ENCODE results near the gene TUBB6. TPM values are rescaled to one million over a fixed set of nuclear protein-coding genes. Genes with fewer than 3 reads are reported as not detected.

The TUBB6 gene
- total and polyA plus RNA-seq, 4 donors: 57.8 to 157 (median 109) TPM

GRCh38 chr18:12334863-12335262 lies 26.8 kb downstream of the TUBB6 start:
- Histone ChIP-seq H3K9me3 (ENCODE audit: control insufficient read depth in 4 of 4, insufficient read depth in 3 of 4, low read length in 3 of 4) (no peaks in the 10 kb centered on the region), H3K4me1 (ENCODE audit: control insufficient read depth in 5 of 5, insufficient read depth in 5 of 5, low read length in 5 of 5) (no peaks in the 10 kb centered on the region), H3K4me3 (no peak overlapping the region), H3K27me3 (ENCODE audit: control insufficient read depth in 3 of 3, insufficient read depth in 3 of 3, low read length in 2 of 3) (no peaks in the 10 kb centered on the region), H3K9ac (ENCODE audit: insufficient read depth in 1 of 2, low read length in 2 of 2) (no peak overlapping the region), H3K36me3 (ENCODE audit: control insufficient read depth in 4 of 4, insufficient read depth in 4 of 4, low read length in 4 of 4) (peaks cover 12 to 31% (median 24%) of the 10 kb centered on the region in 4 donors), H3K27ac (ENCODE audit: low read depth in 1 of 2, low read length in 1 of 2) (no peak overlapping the region)
- ATAC-seq (ENCODE audit: insufficient read depth, low FRiP score) (no peak), DNase-seq (no peak)
- no peak for TF ChIP-seq CTCF (IDR thresholded peaks at IDR 0.05; ENCODE audit: control extremely low read depth, extremely low read depth)
- WGBS, 2 donors: 60 to 70% methylated on average over 2 of the region's 2 CpGs

GRCh38 chr18:12335503-12335902 lies 27.5 kb downstream of the TUBB6 start:
- no peak overlapping the region for H3K4me3 ChIP-seq
- peaks cover 12 to 31% (median 24%) of the 10 kb centered on the region in 4 donors for H3K36me3 ChIP-seq (ENCODE audit: control insufficient read depth in 4 of 4, insufficient read depth in 4 of 4, low read length in 4 of 4)
- WGBS, 2 donors: 77 to 95% methylated on average over 7 of the region's 7 CpGs

GRCh38 chr18:12336171-12336613 lies 28.2 kb downstream of the TUBB6 start:
- no peaks in the 10 kb centered on the region for H3K9me3 ChIP-seq (ENCODE audit: control insufficient read depth in 4 of 4, insufficient read depth in 3 of 4, low read length in 3 of 4)
- no peak for ATAC-seq (ENCODE audit: insufficient read depth, low FRiP score)
- H3K4me3 ChIP-seq: no peak overlapping the region
- no peak overlapping the region for H3K9ac ChIP-seq (ENCODE audit: insufficient read depth in 1 of 2, low read length in 2 of 2)
- TF ChIP-seq CTCF (IDR thresholded peaks at IDR 0.05; ENCODE audit: control extremely low read depth, extremely low read depth): no peak
- peaks cover 12 to 36% (median 27%) of the 10 kb centered on the region in 4 donors for H3K36me3 ChIP-seq (ENCODE audit: control insufficient read depth in 4 of 4, insufficient read depth in 4 of 4, low read length in 4 of 4)
- 84 to 88% methylated on average over 2 of the region's 2 CpGs for WGBS, 2 donors
- no peaks in the 10 kb centered on the region for H3K4me1 ChIP-seq (ENCODE audit: control insufficient read depth in 5 of 5, insufficient read depth in 5 of 5, low read length in 5 of 5)
- no peaks in the 10 kb centered on the region for H3K27me3 ChIP-seq (ENCODE audit: control insufficient read depth in 3 of 3, insufficient read depth in 3 of 3, low read length in 2 of 3)
- peak in 1 of 3 donors; percentile 4 for DNase-seq
- no peak overlapping the region for H3K27ac ChIP-seq (ENCODE audit: low read depth in 1 of 2, low read length in 1 of 2)

More at GRCh38 chr18:12335503-12335902, 27.5 kb downstream of the TUBB6 start:
- no peaks in the 10 kb centered on the region for H3K4me1 ChIP-seq (ENCODE audit: control insufficient read depth in 5 of 5, insufficient read depth in 5 of 5, low read length in 5 of 5)
- no peaks in the 10 kb centered on the region for H3K9me3 ChIP-seq (ENCODE audit: control insufficient read depth in 4 of 4, insufficient read depth in 3 of 4, low read length in 3 of 4)
- TF ChIP-seq CTCF (IDR thresholded peaks at IDR 0.05; ENCODE audit: control extremely low read depth, extremely low read depth): no peak
- no peaks in the 10 kb centered on the region for H3K27me3 ChIP-seq (ENCODE audit: control insufficient read depth in 3 of 3, insufficient read depth in 3 of 3, low read length in 2 of 3)
- H3K27ac ChIP-seq (ENCODE audit: low read depth in 1 of 2, low read length in 1 of 2): no peak overlapping the region
- ATAC-seq (ENCODE audit: insufficient read depth, low FRiP score) (no peak), DNase-seq (no peak)
- no peak overlapping the region for H3K9ac ChIP-seq (ENCODE audit: insufficient read depth in 1 of 2, low read length in 2 of 2)

- no peaks in the 10 kb centered on the region for H3K27me3 ChIP-seq (ENCODE audit: control insufficient read depth in 3 of 3, insufficient read depth in 3 of 3, low read length in 2 of 3)
- 73 to 75% methylated on average over 6 of the region's 6 CpGs for WGBS, 2 donors
Measured at GRCh38 chr18:12336887-12337286, 28.8 kb downstream of the TUBB6 start.

More at GRCh38 chr18:12336887-12337286, 28.8 kb downstream of the TUBB6 start:
- Histone ChIP-seq H3K27ac (ENCODE audit: low read depth in 1 of 2, low read length in 1 of 2) (peak overlapping the region in 1 of 2 donors; percentile 34), H3K9ac (ENCODE audit: insufficient read depth in 1 of 2, low read length in 2 of 2) (no peak overlapping the region), H3K36me3 (ENCODE audit: control insufficient read depth in 4 of 4, insufficient read depth in 4 of 4, low read length in 4 of 4) (peaks cover 15 to 42% (median 28%) of the 10 kb centered on the region in 4 donors), H3K9me3 (ENCODE audit: control insufficient read depth in 4 of 4, insufficient read depth in 3 of 4, low read length in 3 of 4) (no peaks in the 10 kb centered on the region), H3K4me1 (ENCODE audit: control insufficient read depth in 5 of 5, insufficient read depth in 5 of 5, low read length in 5 of 5) (no peaks in the 10 kb centered on the region), H3K4me3 (no peak overlapping the region)
- TF ChIP-seq CTCF (IDR thresholded peaks at IDR 0.05; ENCODE audit: control extremely low read depth, extremely low read depth): no peak
- DNase-seq (no peak), ATAC-seq (ENCODE audit: insufficient read depth, low FRiP score) (peak; percentile 14)

All from lung (tissue), 12 donors.